KOPT-K1 (cell line): ENCODE data around the gene ELMOD1.

Source experiments
- H3K27ac ChIP-seq: fragments of 200-600 bp; sonication (generic); 2 replicates; pipeline ENCODE4 v1.5.1; 2016; ENCODE audit warnings: antibody characterized with exemption, mild to moderate bottlenecking, low read depth, low read length; ENCODE audit not compliant: poor library complexity, severe bottlenecking
- H3K36me3 ChIP-seq: fragments of 200-600 bp; sonication (generic); 2 replicates; pipeline ENCODE4 v1.5.1; 2017; ENCODE audit warnings: antibody characterized with exemption, mild to moderate bottlenecking, low read length, moderate library complexity; ENCODE audit not compliant: insufficient read depth
- H3K9me3 ChIP-seq: fragments of 200-600 bp; sonication (generic); 2 replicates; pipeline ENCODE4 v1.5.1; 2017; ENCODE audit warnings: antibody characterized with exemption, low read length, mild to moderate bottlenecking; ENCODE audit not compliant: insufficient read depth, poor library complexity, severe bottlenecking

Gene ELMOD1

DNA sequence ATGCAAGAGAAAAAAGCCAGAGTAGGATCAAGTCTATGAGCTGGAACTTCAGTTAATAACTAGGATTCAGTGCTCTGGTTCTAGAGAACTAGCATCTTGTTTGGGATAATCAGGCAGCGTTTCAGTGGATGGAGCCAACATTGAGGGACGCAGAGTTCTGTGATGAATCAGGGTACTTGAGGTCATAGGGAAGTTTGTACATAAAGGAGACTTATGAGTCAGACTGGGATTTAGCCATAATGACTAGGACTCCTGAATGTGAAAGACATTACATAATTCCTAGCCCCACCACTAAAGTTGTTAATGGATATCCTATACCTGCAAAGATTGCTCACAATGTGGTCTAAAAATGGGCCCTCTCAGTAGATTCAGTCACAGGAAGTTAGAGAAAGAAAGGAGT is 114.1 kb downstream of the ELMOD1 start:
- Histone ChIP-seq H3K9me3 (no peaks in the 10 kb centered on the region), H3K27ac (no peak overlapping the region)

DNA sequence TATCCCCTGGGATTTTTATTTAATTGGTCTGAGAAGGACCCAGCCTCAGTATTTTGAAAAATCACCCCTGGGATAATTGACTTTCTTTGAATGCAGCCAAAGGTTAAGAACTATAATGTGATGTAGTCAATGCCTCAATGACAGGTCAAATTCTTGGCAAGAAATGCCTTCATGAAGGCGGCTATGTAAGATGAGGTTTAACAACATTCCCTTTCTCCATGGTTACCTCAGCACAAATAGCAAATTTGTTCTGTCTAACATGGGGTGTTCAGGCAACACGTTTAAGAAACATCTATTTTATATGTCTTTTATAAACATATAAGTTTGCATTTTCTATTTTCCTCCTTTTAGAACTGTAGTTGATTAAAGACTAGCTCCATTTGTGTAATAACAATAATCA is 115.6 kb downstream of the ELMOD1 start:
- H3K27ac ChIP-seq, result no peak overlapping the region
- H3K36me3 ChIP-seq, result no peaks in the 10 kb centered on the region
- no peaks in the 10 kb centered on the region for H3K9me3 ChIP-seq

More for the DNA sequence above, 114.1 kb downstream of the ELMOD1 start:
- no peaks in the 10 kb centered on the region for H3K36me3 ChIP-seq

- Histone ChIP-seq H3K9me3 (no peaks in the 10 kb centered on the region), H3K36me3 (no peaks in the 10 kb centered on the region), H3K27ac (no peak overlapping the region)
Measured at GRCh38 chr11:107707215-107707671, 116.3 kb downstream of the ELMOD1 start.

DNA sequence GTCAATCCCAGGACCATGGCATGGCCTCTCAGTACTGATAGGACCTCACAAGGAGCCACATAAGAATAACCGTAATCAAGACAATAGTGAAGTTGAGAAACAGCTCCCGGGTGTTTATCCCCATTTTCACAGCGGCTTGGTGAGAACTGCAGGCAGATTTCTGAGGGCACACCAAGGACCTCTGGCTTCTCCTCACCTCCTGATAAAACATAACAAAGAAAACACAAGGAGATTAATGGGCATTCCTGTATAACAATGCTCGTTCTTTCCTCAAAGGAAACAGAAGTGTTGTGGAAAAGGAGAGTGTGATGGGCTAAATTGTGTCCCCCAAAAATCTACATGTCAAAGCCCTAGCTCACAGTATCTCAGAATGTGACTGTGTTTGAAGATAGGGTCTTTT is 116.9 kb downstream of the ELMOD1 start:
- Histone ChIP-seq H3K27ac (no peak overlapping the region), H3K36me3 (no peaks in the 10 kb centered on the region), H3K9me3 (no peaks in the 10 kb centered on the region)

- Histone ChIP-seq H3K27ac (no peak overlapping the region), H3K9me3 (no peaks in the 10 kb centered on the region), H3K36me3 (no peaks in the 10 kb centered on the region)
Measured at GRCh38 chr11:107708792-107709191, 117.8 kb downstream of the ELMOD1 start.

- Histone ChIP-seq H3K36me3 (no peaks in the 10 kb centered on the region), H3K9me3 (no peaks in the 10 kb centered on the region)
Measured at GRCh38 chr11:107710301-107710700, 119.4 kb downstream of the ELMOD1 start.

GRCh38 chr11:107711861-107712755 is 121.2 kb downstream of the ELMOD1 start, which contains the start of gene SLN:
TSS of gene SLN (minus strand) at chr11:107712056.
- no peaks in the 10 kb centered on the region for H3K36me3 ChIP-seq
- H3K9me3 ChIP-seq, result no peaks in the 10 kb centered on the region
- no peak within 1 kb of the TSS for H3K27ac ChIP-seq

More at GRCh38 chr11:107710301-107710700, 119.4 kb downstream of the ELMOD1 start:
- no peak overlapping the region for H3K27ac ChIP-seq

DNA sequence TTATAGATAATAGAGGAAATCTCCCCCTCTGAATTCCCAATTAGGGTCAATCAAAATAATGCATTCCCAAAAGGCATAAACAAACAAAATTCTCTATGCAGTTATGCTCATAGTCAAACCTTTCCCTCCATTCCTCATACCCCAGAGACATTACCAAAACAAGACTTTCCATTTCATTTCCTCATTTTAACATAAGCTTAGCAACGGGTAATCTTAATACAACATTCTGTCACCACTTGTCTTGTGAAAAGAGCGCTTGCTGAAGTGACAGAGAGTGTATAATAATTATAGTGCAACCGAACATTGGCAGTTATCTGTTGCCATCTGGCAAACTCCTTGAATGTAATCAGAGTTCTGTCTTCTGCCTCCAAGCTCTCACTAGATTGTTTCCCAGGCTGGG is 122.1 kb downstream of the ELMOD1 start:
- Histone ChIP-seq H3K27ac (no peak overlapping the region), H3K36me3 (no peaks in the 10 kb centered on the region), H3K9me3 (no peaks in the 10 kb centered on the region)
